ENCODE results near the gene CYP4F22.

Gene CYP4F22

DNA sequence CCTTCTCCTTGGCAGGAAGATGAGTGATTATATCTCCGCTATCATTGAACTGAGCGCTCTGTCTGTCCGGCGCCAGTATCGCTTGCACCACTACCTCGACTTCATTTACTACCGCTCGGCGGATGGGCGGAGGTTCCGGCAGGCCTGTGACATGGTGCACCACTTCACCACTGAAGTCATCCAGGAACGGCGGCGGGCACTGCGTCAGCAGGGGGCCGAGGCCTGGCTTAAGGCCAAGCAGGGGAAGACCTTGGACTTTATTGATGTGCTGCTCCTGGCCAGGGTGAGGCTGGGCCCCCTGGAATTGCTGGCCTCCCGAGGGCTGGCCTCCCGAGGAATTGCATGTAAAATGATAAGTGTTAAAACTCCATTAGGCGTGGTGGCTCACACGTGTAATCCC is 32.1 kb downstream of the CYP4F22 start:
- H3K4me1 Mint-ChIP-seq (ENCODE audit: low read depth) = peaks cover 16% of the 10 kb centered on the region
- no peaks in the 10 kb centered on the region for H3K9me3 Mint-ChIP-seq
- no peak overlapping the region for H3K4me3 Mint-ChIP-seq
- no peak overlapping the region for H3K27ac Mint-ChIP-seq
- peaks cover 3% of the 10 kb centered on the region for H3K27me3 Mint-ChIP-seq
- H3K36me3 Mint-ChIP-seq (ENCODE audit: low read depth) = no peaks in the 10 kb centered on the region

DNA sequence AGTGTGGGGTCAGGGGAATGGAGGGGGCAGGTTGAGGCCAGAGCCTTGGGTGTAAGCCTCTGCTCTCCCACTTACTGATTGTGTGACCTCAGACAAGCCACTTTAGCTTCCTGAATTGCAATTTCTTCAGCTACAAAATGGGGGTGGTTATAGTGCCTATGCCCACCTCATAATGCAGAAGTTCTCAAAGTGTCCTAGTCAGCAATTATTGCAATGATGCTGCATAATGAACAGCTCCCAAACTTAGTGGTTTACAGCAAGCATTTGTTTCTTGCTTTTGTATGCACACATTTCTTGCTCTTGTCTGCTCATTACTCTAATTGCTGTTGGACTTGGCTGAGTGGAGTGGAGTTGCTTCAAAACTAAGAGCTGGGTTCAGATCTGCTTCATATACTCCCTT is 36.0 kb downstream of the CYP4F22 start:
- Mint-ChIP-seq H3K27ac (no peak overlapping the region), H3K27me3 (peaks cover 3% of the 10 kb centered on the region), H3K36me3 (ENCODE audit: low read depth) (no peaks in the 10 kb centered on the region), H3K9me3 (no peaks in the 10 kb centered on the region), H3K4me1 (ENCODE audit: low read depth) (peaks cover 5% of the 10 kb centered on the region), H3K4me3 (no peak overlapping the region)

DNA sequence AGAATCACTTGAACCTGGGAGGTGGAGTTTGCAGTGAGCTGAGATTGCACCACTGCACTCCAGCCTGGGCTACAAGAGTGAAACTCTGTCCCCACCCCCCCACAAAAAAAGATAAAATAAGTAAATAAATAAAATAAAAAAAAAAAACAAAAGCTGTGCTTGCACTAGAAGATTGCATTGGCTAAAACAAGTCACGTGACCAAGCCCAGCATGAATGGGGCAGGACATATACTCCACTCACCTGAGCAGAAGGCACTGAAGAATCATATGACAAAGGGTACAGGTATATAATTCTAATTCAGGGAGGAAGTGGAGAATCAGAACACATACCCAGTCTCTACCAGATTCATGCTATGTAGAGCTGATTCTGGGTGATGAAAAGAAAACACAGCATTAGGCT is 36.6 kb downstream of the CYP4F22 start:
- H3K27me3 Mint-ChIP-seq = peaks cover 4% of the 10 kb centered on the region
- H3K27ac Mint-ChIP-seq = no peak overlapping the region
- no peaks in the 10 kb centered on the region for H3K9me3 Mint-ChIP-seq
- H3K4me1 Mint-ChIP-seq (ENCODE audit: low read depth) = peaks cover under 1% of the 10 kb centered on the region
- H3K36me3 Mint-ChIP-seq (ENCODE audit: low read depth) = no peaks in the 10 kb centered on the region
- no peak overlapping the region for H3K4me3 Mint-ChIP-seq

DNA sequence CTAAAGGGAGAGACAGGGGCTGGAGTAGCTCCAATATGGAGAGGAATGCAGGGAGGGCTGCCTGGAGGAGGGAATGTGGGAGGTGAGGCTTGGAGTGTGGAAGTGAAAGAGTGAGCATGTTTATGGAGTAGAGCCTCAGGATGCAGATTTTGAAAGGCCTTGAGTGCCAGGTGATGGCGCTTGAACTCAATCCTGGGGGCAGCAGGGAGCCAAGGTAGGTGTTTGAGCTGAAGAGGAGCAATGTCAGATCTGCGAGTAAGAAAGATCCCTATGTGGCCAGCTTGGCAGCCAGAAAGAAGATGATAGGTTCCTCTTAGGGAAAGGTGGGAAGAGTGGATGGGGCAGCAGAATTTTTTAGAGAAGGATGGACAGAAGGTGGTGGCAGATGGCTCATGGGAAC is 40.3 kb downstream of the CYP4F22 start:
- H3K4me1 Mint-ChIP-seq (ENCODE audit: low read depth) = peaks cover 13% of the 10 kb centered on the region
- peaks cover 4% of the 10 kb centered on the region for H3K27me3 Mint-ChIP-seq
- H3K4me3 Mint-ChIP-seq = no peak overlapping the region
- no peaks in the 10 kb centered on the region for H3K36me3 Mint-ChIP-seq (ENCODE audit: low read depth)
- no peaks in the 10 kb centered on the region for H3K9me3 Mint-ChIP-seq
- no peak overlapping the region for H3K27ac Mint-ChIP-seq

DNA sequence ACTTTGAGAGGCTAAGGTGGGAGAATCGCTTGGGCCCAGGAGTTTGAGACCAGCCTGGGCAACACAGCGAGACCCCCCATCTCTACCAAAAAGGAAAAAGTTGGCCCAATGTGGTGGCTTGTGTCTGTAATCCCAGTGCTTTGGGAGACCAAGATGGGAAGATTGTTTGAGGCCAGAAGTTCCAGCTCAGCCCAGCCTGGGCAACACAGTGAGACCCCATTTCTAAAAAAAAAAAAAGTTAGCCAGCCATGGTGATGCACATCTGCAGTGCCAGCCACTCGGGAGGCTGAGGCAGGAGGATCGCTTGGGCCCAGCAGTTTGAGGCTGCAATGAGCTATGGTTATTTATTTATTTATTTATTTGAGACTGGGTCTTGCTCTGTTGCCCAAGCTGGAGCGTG is 41.3 kb downstream of the CYP4F22 start:
- Mint-ChIP-seq H3K4me1 (ENCODE audit: low read depth) (peaks cover 13% of the 10 kb centered on the region), H3K9me3 (no peaks in the 10 kb centered on the region), H3K27ac (no peak overlapping the region), H3K4me3 (no peak overlapping the region), H3K36me3 (ENCODE audit: low read depth) (no peaks in the 10 kb centered on the region), H3K27me3 (peaks cover 4% of the 10 kb centered on the region)

DNA sequence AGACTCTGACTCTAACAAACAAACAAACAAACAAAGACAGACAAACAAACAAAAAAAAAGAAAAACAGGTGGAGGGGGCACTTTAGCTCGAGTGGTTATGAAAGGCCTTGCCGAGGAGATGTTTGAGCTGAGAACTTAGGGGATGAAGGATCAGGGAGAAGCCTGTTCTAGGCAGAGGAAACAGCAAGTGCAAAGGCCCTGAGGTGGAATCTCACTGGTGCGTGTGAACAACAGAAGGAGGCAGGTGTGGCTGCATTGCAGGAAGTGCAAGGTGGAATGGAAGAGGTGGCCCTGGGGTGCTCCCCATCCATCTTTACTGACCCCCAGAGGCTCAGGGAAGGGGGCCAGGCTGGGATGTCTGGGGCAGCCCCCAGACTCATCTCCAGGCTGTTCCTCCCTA is 41.9 kb downstream of the CYP4F22 start:
- H3K9me3 Mint-ChIP-seq = no peaks in the 10 kb centered on the region
- H3K4me3 Mint-ChIP-seq = no peak overlapping the region
- H3K4me1 Mint-ChIP-seq (ENCODE audit: low read depth) = peaks cover 19% of the 10 kb centered on the region
- H3K36me3 Mint-ChIP-seq (ENCODE audit: low read depth) = no peaks in the 10 kb centered on the region
- no peak overlapping the region for H3K27ac Mint-ChIP-seq
- peaks cover 4% of the 10 kb centered on the region for H3K27me3 Mint-ChIP-seq

DNA sequence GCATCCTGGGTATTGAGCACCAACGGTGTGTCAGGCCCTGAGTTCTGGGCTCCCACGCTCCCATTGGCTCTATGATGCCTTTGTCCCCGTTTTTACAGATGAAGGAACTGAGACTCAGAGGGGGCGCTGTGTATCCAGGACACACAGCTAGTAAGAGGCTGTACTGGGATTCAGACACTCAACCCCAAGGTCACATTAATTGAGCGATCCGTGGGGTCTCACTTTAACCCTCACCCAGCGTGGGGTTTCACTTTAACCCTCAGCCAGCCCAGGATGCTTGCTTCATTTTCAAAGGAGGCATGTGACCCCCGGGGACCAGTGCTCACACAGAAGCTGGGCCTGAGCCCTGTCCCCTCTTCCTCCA is 42.6 kb downstream of the CYP4F22 start:
- Mint-ChIP-seq H3K9me3 (no peaks in the 10 kb centered on the region), H3K4me3 (peak overlapping the region; percentile 76), H3K4me1 (ENCODE audit: low read depth) (peaks cover 24% of the 10 kb centered on the region), H3K36me3 (ENCODE audit: low read depth) (no peaks in the 10 kb centered on the region), H3K27me3 (peaks cover 4% of the 10 kb centered on the region), H3K27ac (no peak overlapping the region)

DNA sequence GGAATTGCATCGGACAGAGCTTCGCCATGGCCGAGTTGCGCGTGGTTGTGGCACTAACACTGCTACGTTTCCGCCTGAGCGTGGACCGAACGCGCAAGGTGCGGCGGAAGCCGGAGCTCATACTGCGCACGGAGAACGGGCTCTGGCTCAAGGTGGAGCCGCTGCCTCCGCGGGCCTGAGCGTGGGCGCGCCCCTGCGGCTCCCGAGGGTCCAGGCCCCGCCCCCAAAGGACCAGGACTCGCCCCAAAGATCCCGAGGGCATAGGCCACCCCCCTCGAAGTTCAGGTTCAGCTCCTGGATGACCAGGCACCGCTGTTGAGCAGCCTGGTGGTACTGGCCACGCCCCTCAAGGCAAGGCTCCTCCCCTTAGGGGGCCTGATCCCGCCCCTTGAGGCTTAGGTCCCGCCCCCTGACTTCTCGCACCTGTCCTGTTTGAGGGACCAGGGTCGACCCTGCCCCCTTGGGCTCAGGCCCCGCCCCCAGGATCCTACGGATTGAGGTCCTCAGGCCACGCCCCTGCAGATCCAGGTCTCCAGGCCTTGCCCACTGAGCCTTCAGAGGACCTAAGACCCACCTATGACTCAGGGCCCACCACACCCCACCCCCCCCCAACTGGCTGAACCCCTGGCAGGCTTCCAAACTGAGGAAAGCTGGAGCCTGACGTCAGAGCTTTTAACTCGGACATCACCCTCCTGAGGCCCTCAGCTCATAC is 43.1 kb downstream of the CYP4F22 start:
- peaks cover 29% of the 10 kb centered on the region for H3K4me1 Mint-ChIP-seq (ENCODE audit: low read depth)

DNA sequence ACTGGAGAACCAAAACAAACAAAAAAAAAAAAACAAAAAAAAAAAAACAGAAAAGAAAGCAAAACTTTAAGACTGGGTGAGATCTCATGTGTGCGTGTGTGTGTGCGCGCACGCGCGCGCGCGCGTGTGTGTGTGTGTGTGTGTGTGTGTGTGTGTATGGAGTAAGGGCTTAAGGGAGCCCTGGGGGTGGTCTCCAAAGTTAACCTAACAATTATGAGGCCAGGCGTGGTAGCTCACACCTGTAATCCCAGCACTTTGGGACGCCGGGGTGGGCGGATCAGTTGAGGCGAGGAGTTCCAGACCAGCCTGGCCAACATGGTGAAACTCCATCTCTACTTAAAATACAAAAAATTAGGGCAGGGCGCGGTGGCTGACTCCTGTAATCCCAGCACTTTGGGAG is 46.7 kb downstream of the CYP4F22 start:
- no peaks in the 10 kb centered on the region for H3K9me3 Mint-ChIP-seq
- peaks cover 5% of the 10 kb centered on the region for H3K27me3 Mint-ChIP-seq
- H3K27ac Mint-ChIP-seq = no peak overlapping the region
- H3K4me1 Mint-ChIP-seq (ENCODE audit: low read depth) = peaks cover 30% of the 10 kb centered on the region
- H3K36me3 Mint-ChIP-seq (ENCODE audit: low read depth) = no peaks in the 10 kb centered on the region
- peak overlapping the region; percentile 77 for H3K4me3 Mint-ChIP-seq

More for the DNA sequence above, 43.1 kb downstream of the CYP4F22 start:
- peak overlapping the region; percentile 76 for H3K4me3 Mint-ChIP-seq
- H3K27me3 Mint-ChIP-seq = peaks cover 4% of the 10 kb centered on the region
- no peaks in the 10 kb centered on the region for H3K36me3 Mint-ChIP-seq (ENCODE audit: low read depth)
- H3K27ac Mint-ChIP-seq = no peak overlapping the region
- H3K9me3 Mint-ChIP-seq = no peaks in the 10 kb centered on the region

DNA sequence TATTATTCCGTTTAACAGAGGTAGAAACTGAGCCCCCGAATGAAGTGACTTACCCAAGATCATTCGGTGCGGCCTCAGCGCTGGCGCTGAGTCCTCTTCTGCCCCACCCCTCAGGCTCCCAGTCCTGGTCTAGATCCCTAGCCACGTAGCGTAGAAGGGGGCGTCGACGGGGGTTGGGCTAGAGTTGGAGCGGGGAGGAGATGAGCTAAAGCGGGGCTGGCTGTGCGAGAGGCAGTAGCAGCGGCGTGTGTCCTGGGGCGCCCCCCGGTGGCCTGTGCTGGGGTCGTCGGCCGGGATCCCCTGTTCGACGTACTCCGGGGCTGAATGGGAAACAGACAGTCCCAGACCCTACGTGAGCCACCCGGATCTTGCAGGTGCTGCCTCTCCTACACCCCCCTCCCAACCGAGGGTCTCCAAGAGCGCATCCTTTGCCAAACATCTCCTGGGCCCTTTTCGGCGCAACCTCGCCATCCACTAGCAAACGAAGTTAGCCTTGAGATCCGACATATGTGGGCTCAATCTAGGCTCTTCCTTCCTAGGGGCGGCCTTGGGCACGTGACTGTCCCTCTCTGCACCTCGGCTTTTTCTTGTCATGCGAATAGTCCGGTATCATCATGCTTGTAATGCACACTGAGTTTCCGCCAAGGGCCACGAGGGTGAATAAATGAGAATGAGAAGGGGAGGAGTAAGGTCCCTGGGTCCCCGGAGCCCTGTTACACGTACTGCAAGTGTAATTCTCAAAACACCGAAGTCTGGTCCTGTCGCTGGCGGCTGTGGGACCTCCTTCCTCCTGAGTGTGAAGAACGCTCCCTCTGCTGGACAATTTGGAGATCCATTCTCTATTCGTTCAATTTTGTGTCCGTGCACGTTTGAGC is 47.7 kb downstream of the CYP4F22 start:
- Mint-ChIP-seq H3K9me3 (no peaks in the 10 kb centered on the region), H3K27ac (peak overlapping the region; percentile 73), H3K27me3 (peaks cover 3% of the 10 kb centered on the region), H3K36me3 (ENCODE audit: low read depth) (no peaks in the 10 kb centered on the region), H3K4me1 (ENCODE audit: low read depth) (peaks cover 20% of the 10 kb centered on the region), H3K4me3 (peak overlapping the region; percentile 77)

DNA sequence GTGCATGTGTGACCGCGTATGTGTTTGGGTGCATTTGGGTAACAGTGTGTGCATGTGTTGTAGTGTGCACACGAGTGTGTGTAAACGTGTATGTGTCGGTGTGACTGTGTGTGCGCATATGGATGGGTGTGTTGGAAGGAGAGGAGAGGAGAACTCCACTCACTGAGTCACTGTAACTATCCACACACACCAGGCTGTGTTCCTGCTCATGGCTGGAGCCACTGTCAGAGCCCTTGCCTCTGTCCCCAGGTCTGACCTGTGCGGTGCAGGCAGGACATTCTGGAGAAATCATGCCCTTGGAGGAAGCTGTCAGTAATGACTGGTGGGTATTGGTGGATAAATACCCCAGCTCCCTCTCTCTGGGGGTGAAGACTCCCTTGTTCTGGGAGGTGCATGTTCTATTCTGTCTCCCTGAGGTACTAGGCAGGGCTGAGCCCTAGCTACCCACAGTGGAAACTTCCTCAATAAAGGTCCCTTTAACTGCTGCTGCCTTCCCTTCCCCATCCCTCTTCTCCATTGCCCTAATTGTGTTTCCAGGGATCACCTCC is 48.4 kb downstream of the CYP4F22 start:
- Mint-ChIP-seq H3K4me3 (peak overlapping the region; percentile 77), H3K9me3 (no peaks in the 10 kb centered on the region), H3K36me3 (ENCODE audit: low read depth) (no peaks in the 10 kb centered on the region), H3K27me3 (peaks cover 3% of the 10 kb centered on the region), H3K4me1 (ENCODE audit: low read depth) (peaks cover 18% of the 10 kb centered on the region), H3K27ac (no peak overlapping the region)

DNA sequence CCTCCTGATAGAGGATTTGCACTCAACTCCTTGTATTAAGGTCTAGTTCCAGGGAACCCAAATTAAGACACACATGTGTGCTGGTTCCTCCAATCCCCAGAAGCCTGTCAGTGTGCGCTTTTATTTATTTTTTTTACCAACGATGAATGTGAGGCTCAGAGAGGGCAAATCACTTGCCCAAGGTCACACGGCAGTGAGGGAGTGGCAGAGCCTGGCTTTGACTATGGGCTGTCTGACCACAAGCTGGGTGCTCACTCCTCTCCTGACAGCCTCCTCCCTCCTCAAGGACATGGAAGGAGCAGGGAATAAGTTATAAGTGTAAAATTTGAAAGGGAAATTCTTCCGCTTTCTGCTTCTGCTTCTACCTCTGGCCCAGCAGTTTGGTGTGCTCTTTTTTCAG is 48.9 kb downstream of the CYP4F22 start:
- Mint-ChIP-seq H3K36me3 (ENCODE audit: low read depth) (no peaks in the 10 kb centered on the region), H3K4me1 (ENCODE audit: low read depth) (peaks cover 18% of the 10 kb centered on the region), H3K9me3 (no peaks in the 10 kb centered on the region), H3K4me3 (no peak overlapping the region), H3K27me3 (peaks cover 3% of the 10 kb centered on the region), H3K27ac (no peak overlapping the region)

DNA sequence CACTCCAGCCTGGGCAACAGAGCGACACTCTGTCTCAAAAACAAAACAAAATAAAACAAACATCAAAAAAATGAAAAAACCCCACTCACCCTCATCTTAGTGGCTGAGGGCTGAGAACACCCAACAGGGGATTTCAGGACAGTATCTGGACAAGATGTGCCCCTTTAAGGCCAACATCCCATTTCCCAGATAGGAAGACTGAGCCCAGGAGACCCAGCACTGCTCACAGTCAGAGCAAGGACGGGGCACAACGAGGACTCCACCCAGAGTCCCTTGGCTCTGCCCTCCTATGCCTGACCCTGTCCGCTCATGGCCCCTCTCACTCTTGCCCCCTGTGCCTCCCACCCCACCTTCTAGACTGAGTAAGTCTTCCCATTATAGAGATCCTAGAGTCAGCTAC is 53.8 kb downstream of the CYP4F22 start:
- Mint-ChIP-seq H3K4me1 (ENCODE audit: low read depth) (no peaks in the 10 kb centered on the region), H3K9me3 (no peaks in the 10 kb centered on the region), H3K4me3 (no peak overlapping the region), H3K27ac (no peak overlapping the region), H3K27me3 (peaks cover 24% of the 10 kb centered on the region), H3K36me3 (ENCODE audit: low read depth) (no peaks in the 10 kb centered on the region)

DNA sequence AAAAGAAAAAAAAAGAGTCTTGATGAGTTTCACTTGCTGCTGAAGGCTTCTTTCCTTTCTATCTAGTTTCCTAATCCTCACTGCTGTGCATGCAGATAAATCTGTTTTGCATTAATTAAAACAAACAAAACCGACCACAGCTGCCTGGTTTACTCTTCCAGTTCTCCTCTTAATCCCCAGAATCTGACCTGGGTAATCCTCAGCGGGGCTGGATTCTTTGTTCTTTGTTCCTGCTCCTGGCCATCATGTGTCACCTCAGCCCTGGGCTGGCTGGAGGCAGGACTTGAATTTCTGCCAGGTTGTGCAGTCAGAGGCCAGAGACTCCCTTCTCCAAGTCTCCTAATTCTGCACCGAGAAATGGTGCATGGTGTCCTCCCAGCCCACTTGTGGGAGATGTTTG is 54.5 kb downstream of the CYP4F22 start:
- H3K4me1 Mint-ChIP-seq (ENCODE audit: low read depth) = no peaks in the 10 kb centered on the region
- H3K4me3 Mint-ChIP-seq = no peak overlapping the region
- H3K27ac Mint-ChIP-seq = no peak overlapping the region
- H3K27me3 Mint-ChIP-seq = peaks cover 25% of the 10 kb centered on the region
- no peaks in the 10 kb centered on the region for H3K9me3 Mint-ChIP-seq
- no peaks in the 10 kb centered on the region for H3K36me3 Mint-ChIP-seq (ENCODE audit: low read depth)

DNA sequence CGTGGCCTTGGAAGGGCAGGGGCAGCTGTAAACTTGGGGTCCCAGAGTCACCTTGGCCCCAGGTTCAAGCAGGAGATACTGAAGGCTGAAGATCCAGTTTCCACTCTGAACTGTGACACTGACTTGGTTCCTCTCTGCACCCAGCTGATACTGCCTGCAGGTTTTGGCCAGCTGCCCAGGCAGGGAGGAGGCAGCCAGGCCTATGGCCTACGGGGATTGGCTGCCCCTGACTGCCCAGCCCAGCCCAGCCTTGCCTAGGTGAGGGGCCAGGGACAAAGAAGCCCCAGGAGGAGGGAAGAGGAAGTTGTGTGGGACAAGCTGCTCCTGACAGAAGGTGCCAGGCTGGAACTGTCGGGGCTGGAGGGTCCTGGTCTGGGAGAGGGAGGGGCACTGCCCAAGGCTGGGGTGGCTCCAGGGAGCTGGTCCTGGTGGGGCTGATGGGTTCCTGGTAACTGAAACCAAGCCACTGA is 55.0 kb downstream of the CYP4F22 start:
- Mint-ChIP-seq H3K9me3 (no peaks in the 10 kb centered on the region), H3K4me1 (ENCODE audit: low read depth) (no peaks in the 10 kb centered on the region), H3K36me3 (ENCODE audit: low read depth) (no peaks in the 10 kb centered on the region), H3K27me3 (peaks cover 30% of the 10 kb centered on the region), H3K4me3 (no peak overlapping the region), H3K27ac (no peak overlapping the region)
